Mesenchymal stem cell (in vitro differentiated cells and primary cell): ENCODE results near the gene XKRX.

Experiments used
- DNase-seq: peaks from one replicate; pipeline ENCODE4 v3.0.0-alpha.2; 2013
- H2AFZ ChIP-seq: one replicate; pipeline ENCODE4 v1.6.1; 2013; ENCODE audit warnings: low read depth, mild to moderate bottlenecking, control low read depth, inconsistent platforms, low read length, moderate library complexity
- H2AK5ac ChIP-seq: 2 replicates; pipeline ENCODE4 v1.6.1; 2013; ENCODE audit warnings: low read length, moderate library complexity, mild to moderate bottlenecking, inconsistent platforms; ENCODE audit not compliant: severe bottlenecking
- H2BK120ac ChIP-seq: one replicate; pipeline ENCODE4 v1.6.1; 2013; ENCODE audit warnings: low read depth, mild to moderate bottlenecking, inconsistent platforms, low read length, moderate library complexity
- H2BK12ac ChIP-seq, 2 experiments: one replicate each; pipeline ENCODE4 v1.6.1; 2013; ENCODE audit warnings: inconsistent platforms in 2 of 2, low read length in 2 of 2, mild to moderate bottlenecking in 2 of 2, moderate library complexity in 2 of 2, control low read depth in 1 of 2
- H2BK15ac ChIP-seq: one replicate; pipeline ENCODE4 v1.6.1; 2013; ENCODE audit warnings: mild to moderate bottlenecking, low read depth, inconsistent platforms; ENCODE audit not compliant: poor library complexity, severe bottlenecking
- H2BK5ac ChIP-seq: 2 replicates; pipeline ENCODE4 v1.6.1; 2013; ENCODE audit warnings: low read depth, mild to moderate bottlenecking, low read length, control low read depth, inconsistent platforms; ENCODE audit not compliant: poor library complexity, severe bottlenecking
- H3K14ac ChIP-seq, 2 experiments: one replicate each; pipeline ENCODE4 v1.6.1; 2013; ENCODE audit warnings: inconsistent platforms in 2 of 2, low read length in 2 of 2, control low read depth in 1 of 2, mild to moderate bottlenecking in 1 of 2, moderate library complexity in 1 of 2
- H3K18ac ChIP-seq, 2 experiments: one replicate each; pipeline ENCODE4 v1.6.1; 2013; ENCODE audit warnings: inconsistent platforms in 2 of 2, low read length in 2 of 2, control low read depth in 1 of 2, low read depth in 1 of 2, mild to moderate bottlenecking in 1 of 2
- H3K23ac ChIP-seq, 2 experiments: one replicate each; pipeline ENCODE4 v1.6.1; 2013; ENCODE audit warnings: inconsistent platforms in 2 of 2, low read length in 2 of 2, mild to moderate bottlenecking in 2 of 2, moderate library complexity in 2 of 2, control low read depth in 1 of 2
- H3K27ac ChIP-seq: 2 replicates; pipeline ENCODE4 v1.5.1; 2013; ENCODE audit warnings: mild to moderate bottlenecking, moderate library complexity, low read length, control low read depth, inconsistent platforms; ENCODE audit not compliant: poor library complexity, severe bottlenecking
- H3K27me3 ChIP-seq, 2 experiments: 2 replicates each; pipeline versions ENCODE4 v1.6.1 to v1.7.0; 2013; ENCODE audit warnings: low read length in 2 of 2, mild to moderate bottlenecking in 2 of 2, moderate library complexity in 2 of 2, control low read depth in 1 of 2, inconsistent platforms in 1 of 2; ENCODE audit not compliant: control insufficient read depth in 1 of 2, insufficient read depth in 1 of 2
- H3K36me3 ChIP-seq, 2 experiments: 2 replicates each; pipeline versions ENCODE4 v1.6.1 to v1.7.0; 2013; ENCODE audit warnings: low read length in 2 of 2, control low read depth in 1 of 2, inconsistent platforms in 1 of 2, low read depth in 1 of 2, mild to moderate bottlenecking in 1 of 2; ENCODE audit not compliant: insufficient read depth in 2 of 2, control insufficient read depth in 1 of 2
- H3K4ac ChIP-seq, 2 experiments: one replicate each; pipeline ENCODE4 v1.6.1; 2013; ENCODE audit warnings: inconsistent platforms in 2 of 2, low read length in 2 of 2, mild to moderate bottlenecking in 2 of 2, moderate library complexity in 2 of 2, control low read depth in 1 of 2, low read depth in 1 of 2
- H3K4me1 ChIP-seq: 2 replicates; pipeline ENCODE4 v1.6.1; 2013; ENCODE audit warnings: low read depth, low read length, control low read depth; ENCODE audit not compliant: control insufficient read depth, insufficient read depth
- H3K4me2 ChIP-seq: 2 replicates; pipeline ENCODE4 v1.6.1; 2013; ENCODE audit warnings: low read length, mild to moderate bottlenecking, inconsistent platforms; ENCODE audit not compliant: poor library complexity, severe bottlenecking
- H3K4me3 ChIP-seq, 2 experiments: 2 replicates each; pipeline versions ENCODE4 v1.5.1 to v1.7.0; 2013; ENCODE audit warnings: low read length in 2 of 2, mild to moderate bottlenecking in 2 of 2, control low read depth in 1 of 2, low read depth in 1 of 2; ENCODE audit not compliant: insufficient read depth in 1 of 2
- H3K79me1 ChIP-seq: replicated peaks from 2 replicates; pipeline ENCODE4 v1.6.1; 2013; ENCODE audit warnings: mild to moderate bottlenecking, control low read depth, low read length, inconsistent platforms; ENCODE audit not compliant: poor library complexity, severe bottlenecking
- H3K9ac ChIP-seq: 2 replicates; pipeline ENCODE4 v1.7.0; 2013; ENCODE audit warnings: mild to moderate bottlenecking, low read length, moderate library complexity
- H3K9me3 ChIP-seq: 2 replicates; pipeline ENCODE4 v1.7.0; 2013; ENCODE audit warnings: mild to moderate bottlenecking, low read length; ENCODE audit not compliant: control insufficient read depth
- H4K8ac ChIP-seq: one replicate; pipeline ENCODE4 v1.6.1; 2013; ENCODE audit warnings: inconsistent platforms, mild to moderate bottlenecking, low read length, moderate library complexity
- H4K91ac ChIP-seq: one replicate; pipeline ENCODE4 v1.6.1; 2013; ENCODE audit warnings: mild to moderate bottlenecking, low read length, inconsistent platforms
- WGBS: methylation state at CpG from one replicate; pipeline ENCODE4 v1.1.7; 2013; ENCODE audit warnings: mixed read lengths; 5-methylcytosine and 5-hydroxymethylcytosine counted together

XKRX gene

GRCh38 chrX:100969936-100970335, 41.2 kb upstream of the XKRX start:
- Histone ChIP-seq H3K23ac (no peak overlapping the region), H2BK15ac (no peak overlapping the region), H3K4me2 (no peak overlapping the region), H2BK5ac (no peak overlapping the region), H3K4ac (no peak overlapping the region), H3K4me3 (no peak overlapping the region), H3K4me1 (no peaks in the 10 kb centered on the region), H3K36me3 (no peaks in the 10 kb centered on the region), H2AK5ac (no peak overlapping the region), H2BK12ac (no peak overlapping the region), H4K8ac (no peak overlapping the region), H3K79me1 (no peaks in the 10 kb centered on the region), H3K18ac (no peak overlapping the region), H4K91ac (no peak overlapping the region), H2BK120ac (no peak overlapping the region), H3K27ac (no peak overlapping the region), H3K9ac (no peak overlapping the region), H2AFZ (no peak overlapping the region), H3K9me3 (no peaks in the 10 kb centered on the region), H3K14ac (no peak overlapping the region), H3K27me3 (no peaks in the 10 kb centered on the region)
- 85% methylated on average over 1 of the region's 1 CpG for WGBS
- DNase-seq, result no peak

DNA sequence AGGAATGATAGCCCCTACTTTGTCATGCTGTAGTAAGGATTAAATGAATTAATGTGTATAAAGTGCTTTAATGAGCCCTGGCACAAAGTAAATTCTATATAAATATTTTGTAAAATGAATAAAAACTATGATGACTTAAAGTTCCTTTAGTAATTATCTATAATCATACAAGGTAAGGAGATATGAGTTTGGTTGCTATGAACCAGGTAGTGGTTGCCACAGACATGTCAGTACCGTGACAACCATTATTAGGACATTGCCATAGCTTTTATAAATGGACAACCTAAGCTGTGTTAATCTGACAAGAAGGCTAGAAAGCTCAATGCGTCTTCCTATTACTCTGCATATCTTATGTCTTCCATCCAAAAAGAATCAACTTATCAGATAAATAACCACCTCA, 40.7 kb upstream of the XKRX start, which contains the start of gene ARL13A:
TSS of gene ARL13A (plus strand) at position 301 of the 400 bp plus-strand sequence. CDS start 3,982 bp downstream, outside the sequence.
- no peak within 1 kb of the TSS for H3K14ac ChIP-seq

DNA sequence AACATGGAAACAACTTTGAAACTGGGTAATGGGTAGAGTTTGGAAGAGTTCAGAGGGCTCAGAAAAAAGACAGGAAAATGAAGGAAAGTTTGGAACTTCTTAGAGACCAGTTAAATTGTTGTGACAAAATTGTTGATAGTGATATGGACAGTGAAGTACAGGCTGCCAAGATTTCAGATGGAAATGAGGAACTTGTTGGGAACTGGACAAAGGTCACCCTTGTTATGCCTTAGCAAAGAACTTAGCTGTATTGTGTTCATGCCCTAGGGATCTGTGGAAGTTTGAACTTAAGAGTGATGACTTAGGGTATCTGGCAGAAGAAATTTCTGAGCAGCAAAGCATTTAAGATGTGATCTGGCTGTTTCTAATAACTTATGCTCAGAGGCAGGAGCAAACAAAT, 35.6 kb upstream of the XKRX start:
- H3K36me3 ChIP-seq, result no peaks in the 10 kb centered on the region
- H3K9me3 ChIP-seq, result peaks cover 7% of the 10 kb centered on the region
- H2BK12ac ChIP-seq, result no peak overlapping the region
- no peak overlapping the region for H3K23ac ChIP-seq
- H2AK5ac ChIP-seq, result no peak overlapping the region
- H3K27ac ChIP-seq, result no peak overlapping the region
- no peak overlapping the region for H2AFZ ChIP-seq
- H3K79me1 ChIP-seq, result no peaks in the 10 kb centered on the region
- H3K9ac ChIP-seq, result no peak overlapping the region
- no peak overlapping the region for H3K18ac ChIP-seq
- no peak overlapping the region for H3K4ac ChIP-seq
- no peak overlapping the region for H2BK15ac ChIP-seq
- H3K4me2 ChIP-seq, result no peak overlapping the region
- H3K14ac ChIP-seq, result no peak overlapping the region
- no peak overlapping the region for H4K8ac ChIP-seq
- H2BK120ac ChIP-seq, result no peak overlapping the region
- no peak overlapping the region for H2BK5ac ChIP-seq
- H4K91ac ChIP-seq, result no peak overlapping the region
- H3K27me3 ChIP-seq, result no peaks in the 10 kb centered on the region
- H3K4me1 ChIP-seq, result no peaks in the 10 kb centered on the region
- no peak overlapping the region for H3K4me3 ChIP-seq
- no peak for DNase-seq

More for the DNA sequence above, 40.7 kb upstream of the XKRX start, which contains the start of gene ARL13A:
- H3K18ac ChIP-seq, result no peak within 1 kb of the TSS
- H3K79me1 ChIP-seq, result no peaks in the 10 kb centered on the region
- H3K9ac ChIP-seq, result no peak within 1 kb of the TSS
- H3K4ac ChIP-seq, result no peak within 1 kb of the TSS
- H3K4me1 ChIP-seq, result no peaks in the 10 kb centered on the region
- H3K23ac ChIP-seq, result no peak within 1 kb of the TSS
- no peak within 1 kb of the TSS for H2BK15ac ChIP-seq
- no peak for DNase-seq
- H3K27ac ChIP-seq, result no peak within 1 kb of the TSS
- no peak within 1 kb of the TSS for H2AK5ac ChIP-seq
- H2AFZ ChIP-seq, result no peak within 1 kb of the TSS
- no peak within 1 kb of the TSS for H3K4me2 ChIP-seq
- H2BK120ac ChIP-seq, result no peak within 1 kb of the TSS
- no peak within 1 kb of the TSS for H2BK5ac ChIP-seq
- H4K91ac ChIP-seq, result no peak within 1 kb of the TSS
- H3K9me3 ChIP-seq, result no peaks in the 10 kb centered on the region
- no peaks in the 10 kb centered on the region for H3K36me3 ChIP-seq
- no peak within 1 kb of the TSS for H3K4me3 ChIP-seq
- no peaks in the 10 kb centered on the region for H3K27me3 ChIP-seq
- WGBS, result 92% methylated on average over 2 of the region's 2 CpGs
- H2BK12ac ChIP-seq, result no peak within 1 kb of the TSS
- no peak within 1 kb of the TSS for H4K8ac ChIP-seq

DNA sequence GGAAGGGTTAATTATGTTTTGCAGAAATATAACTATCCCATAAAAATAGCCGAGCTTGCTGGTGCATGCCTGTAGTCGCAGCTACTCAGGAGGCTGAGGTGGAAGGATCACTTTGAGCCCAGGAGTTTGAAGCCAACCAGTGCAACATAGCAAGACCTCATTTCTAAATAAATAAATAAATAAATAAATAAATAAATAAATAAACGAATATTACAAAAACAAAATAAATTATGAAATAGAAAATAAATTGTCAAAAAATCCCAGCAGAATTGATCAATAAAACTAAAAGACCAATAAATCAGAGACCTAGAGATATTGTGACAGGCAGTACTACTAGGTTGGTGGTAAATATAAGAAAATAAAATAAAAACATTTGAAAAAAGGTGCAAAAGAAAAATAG, 34.1 kb upstream of the XKRX start:
- no peak for DNase-seq
- Histone ChIP-seq H4K91ac (no peak overlapping the region), H2AK5ac (no peak overlapping the region), H3K27ac (no peak overlapping the region), H3K9me3 (peaks cover 8% of the 10 kb centered on the region), H4K8ac (no peak overlapping the region), H2BK120ac (no peak overlapping the region), H3K4me2 (no peak overlapping the region), H3K14ac (no peak overlapping the region), H3K9ac (no peak overlapping the region), H3K4me3 (no peak overlapping the region), H2AFZ (no peak overlapping the region), H3K4ac (no peak overlapping the region), H2BK5ac (no peak overlapping the region), H3K4me1 (no peaks in the 10 kb centered on the region), H2BK15ac (no peak overlapping the region), H3K18ac (no peak overlapping the region), H3K23ac (no peak overlapping the region), H2BK12ac (no peak overlapping the region), H3K79me1 (no peaks in the 10 kb centered on the region), H3K36me3 (no peaks in the 10 kb centered on the region), H3K27me3 (no peaks in the 10 kb centered on the region)
- WGBS, result no CpG with 5 or more reads among the region's 3 CpGs
